ENCODE results near the gene RBM28.

The RBM28 gene

DNA sequence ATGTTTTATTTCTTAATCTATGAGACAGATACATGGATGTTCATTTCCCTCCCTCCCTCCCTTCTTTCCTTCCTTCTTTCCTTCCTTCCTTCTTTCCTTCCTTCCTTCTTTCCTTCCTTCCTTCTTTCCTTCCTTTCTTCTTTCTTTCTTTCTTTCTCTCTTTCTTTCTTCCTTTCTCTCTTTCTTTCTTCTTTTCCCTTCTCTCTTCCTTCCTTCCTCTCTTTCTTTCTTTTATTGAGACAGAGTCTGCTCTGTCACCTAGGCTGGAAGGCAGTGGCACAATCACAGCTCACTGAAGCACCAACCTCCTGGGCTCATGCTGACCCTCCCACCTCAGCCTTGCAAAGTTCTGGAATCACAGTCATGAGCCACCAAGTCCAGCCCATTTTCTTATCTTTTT, 23.3 kb upstream of the RBM28 start:
- no peak for DNase-seq

DNA sequence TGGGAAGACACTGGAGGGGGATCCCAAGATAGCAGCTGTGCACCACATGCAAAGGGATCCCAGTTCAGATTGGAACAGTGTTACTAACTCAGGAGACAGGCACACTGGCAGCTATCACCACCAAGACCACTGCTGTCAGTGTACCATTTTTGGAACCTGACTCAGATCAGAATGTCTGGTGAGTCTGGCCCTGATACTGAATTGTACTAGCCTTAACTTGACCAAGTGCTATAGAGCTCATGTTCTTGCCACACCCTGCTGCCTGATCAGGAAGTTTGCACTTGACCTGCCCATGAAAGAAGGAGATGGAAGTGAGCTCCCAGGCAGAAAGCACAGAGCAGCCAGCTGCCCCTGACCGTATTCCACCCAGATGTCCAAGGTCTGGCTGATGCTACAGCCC, 22.6 kb upstream of the RBM28 start:
- no peak for DNase-seq

DNA sequence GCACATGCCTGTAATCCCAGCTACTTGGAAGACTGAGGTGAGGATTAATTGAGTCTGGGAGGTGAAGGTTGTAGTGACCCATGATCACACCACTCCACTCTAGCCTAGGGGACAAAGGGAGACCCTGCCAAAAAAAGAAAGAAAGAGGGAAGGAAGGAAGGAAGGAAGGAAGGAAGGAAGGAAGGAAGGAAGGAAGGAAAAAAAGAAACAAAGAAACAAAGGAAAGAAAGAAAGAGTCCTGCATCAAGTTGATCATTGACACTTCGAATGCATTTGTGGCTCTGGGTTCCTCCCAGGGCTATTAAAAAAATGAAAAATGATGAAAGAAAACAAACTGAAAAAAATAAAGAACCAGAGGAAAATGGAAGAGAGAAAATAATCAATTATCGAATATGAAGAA, 21.7 kb upstream of the RBM28 start:
- no peak for DNase-seq

DNA sequence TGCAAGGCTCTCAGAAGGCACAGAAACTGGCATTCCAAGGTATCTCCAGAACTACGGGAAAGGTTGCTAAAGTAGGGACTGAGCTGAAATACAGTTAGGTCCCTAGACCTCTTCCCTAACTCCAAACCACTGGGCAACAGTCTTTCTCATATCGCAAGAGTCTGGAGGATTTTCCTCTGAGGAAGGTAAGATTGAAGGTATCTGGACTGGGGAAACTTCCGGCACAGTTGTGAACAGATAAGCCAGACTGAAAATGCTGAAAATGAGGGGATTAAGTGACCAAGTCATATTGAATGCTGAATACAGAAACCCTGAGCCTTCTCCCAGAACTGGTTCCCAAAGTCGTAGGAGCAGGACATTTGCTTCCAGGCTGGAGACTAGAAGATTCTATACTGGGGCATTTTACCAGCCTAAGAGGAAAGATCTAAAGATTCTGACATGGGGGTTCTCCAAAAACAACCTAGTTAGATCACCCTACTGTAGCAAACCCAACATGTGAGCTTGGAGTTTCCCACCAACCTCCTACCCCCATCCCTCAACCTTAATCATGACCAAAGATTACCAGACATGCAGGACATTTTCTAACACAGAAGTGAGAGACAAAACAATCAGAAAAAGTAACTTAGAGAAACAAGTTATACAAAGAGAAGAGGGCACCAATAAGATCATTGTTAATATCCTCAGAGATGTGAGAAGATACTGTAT, 20.6 kb upstream of the RBM28 start:
- DNase-seq: no peak

DNA sequence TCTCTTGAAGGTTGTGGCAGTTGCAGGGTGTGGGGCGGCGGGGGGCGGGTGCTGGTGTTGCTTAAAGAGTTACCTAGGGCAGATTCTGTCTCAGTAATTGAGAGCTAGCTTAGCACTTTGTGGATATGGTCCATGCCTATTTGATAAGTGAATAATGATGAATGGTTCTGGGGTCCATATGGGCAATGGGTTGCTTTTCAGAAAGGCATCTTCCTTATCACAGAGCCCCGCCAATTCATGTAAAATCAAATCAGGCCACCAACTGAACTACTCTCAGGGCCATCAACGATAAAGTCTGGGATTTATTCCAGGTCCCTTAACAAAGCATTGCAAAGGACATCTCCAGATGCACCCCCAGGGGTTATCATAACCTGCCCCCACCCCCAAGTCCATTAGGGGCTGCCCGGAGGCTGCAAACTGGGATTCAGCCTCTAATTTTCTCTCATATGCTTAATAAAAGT, 19.6 kb upstream of the RBM28 start:
- DNase-seq: no peak

DNA sequence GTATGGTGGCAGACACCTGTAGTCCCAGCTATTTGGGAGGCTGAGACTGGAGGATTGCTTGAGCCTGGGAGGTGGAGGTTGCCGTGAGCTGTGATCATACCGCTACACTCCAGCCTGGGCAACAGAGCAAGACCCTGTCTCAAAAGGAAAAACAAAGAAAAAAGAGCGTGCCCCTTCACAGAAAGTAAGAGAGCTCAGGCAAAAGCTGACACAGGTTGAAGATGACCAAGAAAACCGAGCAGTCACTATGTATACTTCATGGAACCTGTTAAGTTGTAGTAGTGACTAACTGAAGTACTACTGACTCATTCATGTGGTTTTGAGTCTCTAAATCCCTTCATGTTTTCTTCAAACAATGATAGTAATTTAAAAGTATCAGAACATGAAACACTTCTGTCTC, 19.0 kb upstream of the RBM28 start:
- no peak for DNase-seq

DNA sequence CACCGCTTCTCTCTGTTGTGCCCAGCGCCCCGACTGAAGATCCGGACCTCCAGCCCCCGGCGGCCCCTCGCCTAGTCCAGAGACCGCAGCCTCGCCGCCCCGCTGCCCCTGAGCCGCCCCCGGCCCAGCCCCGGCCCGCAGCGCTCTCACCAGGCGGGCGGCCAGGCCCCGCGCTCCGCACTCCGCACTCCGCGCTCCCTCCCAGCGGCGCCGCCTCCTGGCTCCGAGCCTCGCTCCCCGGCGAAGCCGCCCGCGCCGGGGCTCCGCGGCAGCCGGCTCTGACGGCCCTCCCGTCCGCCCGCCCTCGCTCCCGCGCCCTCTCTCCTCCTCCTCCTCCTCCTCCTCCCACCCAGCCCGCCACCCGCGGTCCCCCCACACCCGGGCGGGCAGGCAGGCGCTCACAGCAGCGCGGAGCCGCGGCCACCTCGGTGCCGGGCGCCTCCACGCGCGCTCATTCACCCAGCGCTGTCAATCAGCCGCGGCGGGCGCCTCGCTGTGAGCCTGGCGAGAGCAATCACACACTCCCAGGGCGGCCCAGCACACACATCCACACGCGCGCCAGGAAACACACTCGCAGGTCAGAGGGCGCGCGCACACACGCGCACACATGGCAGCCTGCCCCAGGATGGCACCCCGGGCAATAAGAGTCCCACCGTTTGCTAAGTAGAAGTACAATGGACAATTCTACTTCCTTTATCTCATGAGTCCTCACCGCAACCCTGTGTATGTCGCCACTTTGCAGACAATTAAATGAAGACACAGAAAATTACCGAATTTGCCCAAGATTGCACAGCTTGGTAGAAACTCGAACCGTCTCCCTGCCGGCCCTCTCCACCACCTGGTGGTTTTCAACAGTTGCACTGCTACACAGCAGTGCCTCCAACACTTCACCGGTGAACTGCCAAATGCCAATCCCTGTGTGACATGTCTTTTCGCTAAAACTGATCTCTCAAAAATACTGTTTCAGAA, 18.0 kb upstream of the RBM28 start, which contains the start of gene PRRT4:
TSS of gene PRRT4 (minus strand) at position 280 of the 969 bp plus-strand sequence.
- DNase-seq: peak; percentile 48

DNA sequence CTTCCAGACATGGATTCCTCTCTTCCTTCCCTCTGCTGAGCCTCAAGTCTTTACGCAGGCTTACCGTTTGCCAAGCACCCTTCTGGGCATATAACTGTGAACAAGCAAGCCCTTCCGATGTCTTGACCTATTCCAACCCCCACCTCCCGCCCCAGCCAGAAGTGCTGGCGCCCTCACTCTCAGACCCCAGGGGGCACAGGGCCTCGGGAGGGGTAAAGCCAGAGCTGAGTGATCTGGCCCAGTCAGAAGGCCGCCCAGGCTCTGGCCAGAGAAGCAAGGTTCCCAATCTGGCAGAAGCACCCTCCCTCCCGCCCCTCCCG, 16.6 kb upstream of the RBM28 start:
- no peak for DNase-seq

DNA sequence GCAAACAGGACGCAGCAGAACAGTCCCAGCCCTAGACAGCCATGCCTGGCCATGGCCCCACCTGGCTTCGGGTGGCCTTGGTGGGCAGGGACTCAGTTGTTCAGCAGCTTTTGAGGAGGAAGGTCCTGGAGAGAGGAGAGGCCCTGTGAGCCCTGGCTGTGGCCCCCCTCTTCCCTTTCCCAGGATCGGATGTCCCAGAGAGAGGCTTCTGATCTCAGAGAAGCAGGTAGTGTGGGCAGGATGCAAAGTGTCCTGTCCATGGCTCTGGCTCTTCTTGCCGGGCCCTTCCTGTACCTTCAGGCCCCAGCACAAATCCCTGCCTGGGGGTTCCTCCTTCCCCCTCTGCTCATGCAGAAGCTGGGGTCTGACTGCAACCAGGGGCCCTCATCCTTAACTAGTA, 16.2 kb upstream of the RBM28 start:
- no peak for DNase-seq

DNA sequence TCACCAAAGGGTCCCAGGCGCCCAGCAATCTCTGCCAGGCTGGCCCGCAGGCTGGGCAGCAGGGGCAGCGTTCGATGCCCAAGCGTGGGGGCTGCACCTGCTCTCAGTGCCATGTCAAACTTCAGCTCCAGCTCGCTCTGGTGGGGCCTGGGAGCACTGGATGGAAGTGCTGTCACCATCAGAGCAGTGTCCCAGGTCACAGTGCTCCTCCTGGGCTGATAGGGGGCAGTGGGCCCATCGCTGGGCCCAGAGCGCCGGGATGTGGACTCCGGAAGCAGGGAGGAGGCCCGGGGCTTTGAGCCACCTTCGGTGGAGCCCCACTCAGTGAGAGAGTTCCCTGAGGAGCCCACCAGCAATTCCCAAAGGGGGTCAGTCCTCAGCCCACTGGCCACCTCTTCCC, 15.6 kb upstream of the RBM28 start:
- DNase-seq: no peak

DNA sequence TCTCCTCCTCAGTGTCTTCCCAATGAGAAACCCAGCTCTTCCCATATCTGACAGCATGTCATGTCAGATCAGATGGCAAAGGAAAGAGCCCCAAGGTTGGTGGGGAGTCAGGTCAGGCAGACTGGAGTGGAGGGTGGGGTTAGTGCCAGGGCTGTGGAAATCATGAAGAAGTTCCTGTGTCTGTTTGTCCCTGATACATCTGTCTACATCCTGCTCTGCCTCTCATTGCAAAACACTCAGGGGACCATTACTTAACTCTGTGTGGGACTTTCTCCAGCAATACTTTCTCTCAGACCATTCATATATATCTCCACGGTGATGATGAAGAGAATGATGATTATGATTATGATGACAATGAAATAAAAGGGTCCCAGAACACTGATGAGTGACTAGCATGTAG, 14.5 kb upstream of the RBM28 start:
- no peak for DNase-seq

DNA sequence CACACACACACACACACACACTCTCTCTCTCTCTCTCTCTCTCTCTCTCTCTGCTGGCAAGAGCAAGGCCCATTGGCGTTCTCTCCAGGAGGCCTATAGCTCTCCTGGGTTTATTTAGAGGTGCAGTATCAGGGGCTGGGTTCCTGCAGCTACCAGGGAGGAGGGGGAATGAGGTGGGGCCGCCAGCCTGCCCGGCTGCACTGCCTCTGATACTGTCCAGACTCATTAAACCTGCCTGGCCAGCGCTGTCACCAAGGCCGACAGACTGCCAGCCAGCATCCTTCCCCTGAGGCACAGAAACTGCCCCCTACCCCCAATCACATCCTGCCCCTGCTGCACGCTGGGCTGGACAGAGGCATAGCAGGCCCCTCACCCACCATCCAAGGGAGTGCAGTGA, 13.5 kb upstream of the RBM28 start:
- DNase-seq: no peak

DNA sequence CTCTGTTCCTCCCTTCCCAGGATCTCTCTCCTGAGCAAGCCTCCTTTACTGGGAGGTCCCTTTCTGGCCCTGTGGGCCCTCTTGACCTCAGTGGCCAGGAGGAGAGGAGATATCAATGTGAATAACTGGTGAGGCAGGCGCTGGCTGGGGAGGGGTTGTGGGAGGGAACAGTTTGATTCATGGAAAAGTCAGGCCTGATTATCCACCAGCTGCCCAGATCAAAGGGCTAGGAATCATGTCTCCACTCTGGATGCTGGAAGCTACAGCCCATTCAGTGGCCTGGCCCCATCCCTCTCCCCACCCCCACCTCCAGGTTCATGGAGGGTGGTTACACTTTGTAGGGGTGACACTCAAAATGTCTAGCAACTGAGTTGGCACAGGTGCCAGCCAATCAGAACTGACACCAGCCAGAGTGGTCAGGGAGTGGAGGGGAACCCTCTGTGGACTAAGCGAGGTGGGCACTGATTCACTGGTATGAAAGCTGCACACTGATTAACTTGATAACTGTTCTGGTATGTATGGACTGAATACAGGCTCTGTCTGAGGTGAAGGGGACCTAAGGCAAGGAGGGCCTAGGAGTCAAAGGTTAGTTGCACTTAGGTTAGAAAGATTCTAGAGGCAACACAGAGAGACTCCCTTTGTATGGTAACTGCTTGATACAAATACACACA, 13.0 kb upstream of the RBM28 start:
- no peak for DNase-seq

DNA sequence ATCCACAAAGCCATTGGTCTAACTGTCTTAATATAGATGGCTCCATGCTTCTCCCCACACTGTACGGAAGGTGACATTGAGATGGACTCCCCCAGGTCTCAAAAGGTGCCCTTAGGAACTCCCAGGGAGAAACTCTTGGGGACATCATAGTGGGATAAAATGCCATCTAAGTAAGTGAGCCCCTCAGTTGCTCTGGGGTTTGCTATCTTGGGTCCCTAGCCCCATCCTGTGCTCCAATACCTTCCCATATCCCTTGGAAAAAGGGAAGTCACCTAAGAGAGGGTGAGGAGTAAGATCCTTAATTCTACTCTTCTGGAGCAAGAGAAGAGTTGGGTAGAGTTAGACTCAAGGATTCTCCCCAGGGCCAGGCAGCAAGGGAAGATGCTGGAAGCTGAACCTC, 9.9 kb upstream of the RBM28 start:
- DNase-seq: no peak

DNA sequence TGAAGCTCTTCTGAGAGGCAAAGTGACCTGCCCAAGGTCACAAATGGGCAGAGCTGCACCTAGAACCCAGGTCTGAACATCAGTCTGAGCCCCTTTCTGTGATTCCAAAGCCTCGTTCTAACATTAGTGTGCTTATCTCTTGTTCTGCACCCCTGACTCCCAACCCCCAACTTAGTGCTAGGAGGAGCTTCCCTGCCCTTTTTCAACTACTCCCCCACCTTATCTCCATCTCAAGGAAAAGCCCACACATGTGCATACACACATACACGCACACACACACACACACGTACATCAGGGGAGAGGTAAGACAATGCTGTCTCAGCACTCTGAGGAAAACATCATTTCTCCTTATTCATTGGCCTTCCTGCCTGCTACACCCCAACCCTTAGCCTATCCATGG, 9.5 kb upstream of the RBM28 start:
- no peak for DNase-seq

DNA sequence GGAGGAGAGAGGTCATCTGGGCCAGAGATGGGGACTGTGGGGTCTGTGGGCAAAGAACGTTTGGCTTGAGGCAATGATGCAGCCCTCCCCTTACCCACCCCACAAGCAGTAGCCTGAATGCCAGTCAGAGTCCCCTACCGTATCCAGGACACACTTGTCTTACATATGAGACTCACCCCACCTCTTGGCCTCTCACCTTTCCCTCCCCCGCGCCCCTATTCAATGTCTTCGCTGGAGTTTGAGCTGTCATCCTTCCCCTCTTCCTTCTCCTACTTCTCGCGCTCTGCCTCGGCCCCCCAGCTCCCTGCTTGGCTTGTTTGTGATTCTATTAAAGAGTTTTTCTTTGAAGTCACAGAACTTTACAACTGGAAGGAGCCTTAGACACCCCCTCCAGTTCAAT, 8.9 kb upstream of the RBM28 start:
- no peak for DNase-seq

DNA sequence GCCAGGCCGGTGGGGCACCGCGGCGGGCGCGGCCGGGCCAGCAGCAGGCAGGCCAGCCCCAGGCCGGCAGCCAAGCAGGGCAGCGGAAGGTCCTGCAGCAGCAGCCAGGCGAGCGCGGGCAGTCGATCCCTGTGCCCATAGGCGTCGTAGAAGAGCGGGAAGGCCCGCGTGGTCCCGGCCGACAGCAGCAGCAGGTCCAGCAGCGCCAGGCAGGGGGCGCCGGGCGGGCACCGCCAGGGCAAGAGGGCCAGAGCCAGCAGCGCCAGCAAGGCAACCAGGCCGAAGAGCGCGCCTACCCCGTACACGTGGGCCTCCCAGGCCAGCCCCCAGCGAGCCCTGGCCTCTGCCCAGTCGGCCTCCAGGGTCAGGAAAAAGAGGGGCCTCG, 8.4 kb upstream of the RBM28 start:
- DNase-seq: no peak

DNA sequence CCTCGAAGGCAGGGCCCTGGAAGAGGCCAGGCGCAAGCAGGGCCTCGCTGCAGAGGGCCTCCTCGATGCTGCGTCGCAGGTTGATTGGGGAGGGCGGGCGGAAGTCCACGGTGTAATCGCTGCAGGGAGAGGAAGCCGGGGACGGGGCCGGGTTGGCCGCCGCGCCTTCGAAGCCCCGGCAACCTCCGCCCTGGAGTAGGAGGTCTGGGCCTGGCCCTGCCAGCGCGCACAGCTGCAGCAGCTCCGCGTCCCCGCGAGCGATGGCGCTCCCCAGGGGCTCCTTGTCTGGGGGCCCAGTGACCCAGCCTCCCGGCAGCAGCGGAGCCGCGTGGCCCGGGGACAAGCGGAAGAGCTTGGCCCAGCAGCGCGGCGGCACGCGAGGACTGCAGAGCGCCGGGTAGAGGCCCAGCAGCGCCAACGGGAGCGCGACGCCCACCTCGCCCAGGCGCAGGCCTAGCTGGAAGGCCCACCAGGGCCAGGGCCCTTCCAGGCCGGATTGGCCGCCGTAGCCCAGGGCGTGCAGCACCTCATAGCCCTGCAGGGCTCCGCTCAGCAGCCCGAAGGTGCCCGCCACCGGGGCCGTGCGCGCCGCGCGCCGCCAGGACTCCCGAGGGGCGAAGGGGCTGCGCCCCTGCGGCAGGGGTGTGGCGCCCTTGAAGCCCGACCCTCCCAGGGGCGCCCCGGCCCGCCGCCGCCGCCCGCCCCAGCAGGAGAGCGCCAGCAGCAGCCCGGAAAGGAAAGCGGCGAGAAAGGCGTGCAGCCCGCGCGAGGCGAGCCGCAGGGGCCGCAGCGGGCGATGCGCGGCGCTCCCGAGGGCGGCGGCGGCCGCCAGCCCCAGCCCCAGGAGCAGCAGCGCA, 7.8 kb upstream of the RBM28 start:
- no peak for DNase-seq

DNA sequence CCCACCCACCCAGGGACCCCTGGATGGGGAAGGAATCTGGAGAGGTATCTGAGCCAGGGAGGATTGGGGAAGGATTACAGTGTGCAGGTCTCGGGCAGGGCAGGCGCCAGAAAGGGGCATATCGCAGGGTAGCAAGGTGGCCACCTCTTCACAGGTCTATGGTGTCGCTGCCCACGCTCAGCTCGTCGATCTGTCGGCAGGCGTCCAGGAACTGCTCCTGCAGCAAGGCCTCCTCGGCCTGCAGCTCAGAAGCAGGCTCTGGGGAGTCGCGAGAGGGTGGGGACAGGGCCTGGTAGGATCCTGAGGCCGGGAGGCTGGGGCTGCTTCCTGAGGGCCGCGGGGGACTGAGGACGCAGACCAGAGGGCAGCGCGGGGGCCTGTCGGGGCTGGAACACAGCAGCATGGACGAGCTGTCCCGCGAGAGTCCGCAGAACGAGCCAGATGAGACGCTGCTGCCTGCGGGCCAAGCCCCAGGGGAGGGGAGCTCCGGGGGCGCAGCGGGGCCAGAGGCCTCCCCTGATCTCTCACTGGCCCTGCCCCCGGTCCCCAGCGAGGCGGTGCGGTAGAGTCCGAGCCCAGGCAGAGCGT, 7.1 kb upstream of the RBM28 start:
- no peak for DNase-seq

DNA sequence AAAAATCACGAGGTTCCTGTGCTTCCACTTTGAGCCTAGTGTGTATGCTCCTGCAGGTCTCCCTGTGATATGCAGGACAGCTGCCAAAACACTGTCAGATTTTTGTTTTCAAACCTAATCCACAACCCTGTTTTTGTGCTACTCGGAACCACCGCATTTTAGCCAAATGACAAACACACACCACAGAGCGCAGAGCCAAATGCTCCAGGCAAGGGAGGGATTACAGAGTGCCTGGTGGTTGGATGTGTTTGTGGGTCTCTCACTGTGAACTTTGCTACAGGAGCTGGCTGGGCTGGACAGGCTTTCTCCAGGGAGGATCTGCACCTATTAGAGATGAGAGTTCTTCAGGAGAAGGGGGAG, 5.7 kb upstream of the RBM28 start:
- DNase-seq: no peak

DNA sequence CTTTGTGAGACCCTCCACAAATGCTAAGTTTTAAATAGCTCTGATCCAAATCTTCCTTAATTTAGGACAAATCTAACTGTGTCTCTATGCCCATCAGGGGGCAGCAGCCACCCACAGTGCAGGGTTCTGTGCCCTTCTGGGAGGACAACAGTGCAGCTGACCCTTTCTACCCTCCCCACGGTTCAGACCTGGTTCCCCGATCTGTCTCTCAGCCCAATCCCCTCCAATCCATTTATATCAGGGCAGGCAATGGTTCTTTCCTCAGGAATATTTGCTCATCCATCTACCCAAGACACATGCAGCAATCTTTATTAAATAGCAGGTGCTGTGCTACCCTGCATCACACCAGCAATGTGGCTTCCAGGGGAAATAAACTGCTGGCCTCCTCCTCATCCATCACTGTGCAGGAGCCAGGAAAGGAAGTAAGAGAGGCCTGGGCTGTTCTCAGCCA, 4.0 kb upstream of the RBM28 start:
- DNase-seq: peak; percentile 45

DNA sequence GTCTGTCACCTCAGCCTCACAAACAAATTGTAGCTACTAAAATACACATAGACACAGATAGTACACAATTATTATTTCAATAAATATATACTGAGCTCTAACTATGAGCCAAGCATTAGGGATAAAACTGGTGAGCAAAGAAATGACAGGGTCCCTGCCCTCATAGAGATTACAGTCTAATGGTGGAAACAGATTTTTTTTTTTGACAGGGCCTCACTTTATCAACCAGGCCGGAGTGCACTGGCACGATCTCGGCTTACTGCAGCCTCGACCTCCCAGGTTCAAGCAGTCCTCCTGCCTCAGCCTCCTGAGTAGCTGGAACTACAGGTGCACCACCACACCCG, 695 bp upstream of the RBM28 start:
- no peak for DNase-seq

DNA sequence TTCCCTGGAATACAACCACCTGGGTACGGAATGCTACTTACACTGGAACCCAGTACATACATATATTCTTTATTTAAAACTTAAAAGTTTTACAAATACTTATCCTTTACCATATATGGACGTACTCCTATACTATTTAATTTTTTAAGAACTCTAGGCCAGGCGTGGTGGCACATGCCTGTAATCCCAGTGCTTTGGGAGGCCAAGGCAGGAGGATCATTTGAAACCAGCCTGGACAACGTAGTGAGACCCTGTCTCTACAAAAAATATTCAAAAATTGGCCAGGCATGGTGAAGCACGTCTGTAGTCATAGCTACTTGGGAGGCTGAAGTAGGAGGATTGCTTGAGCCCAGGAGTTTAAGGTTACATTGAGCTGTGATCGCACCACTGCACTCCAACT, 2.0 kb downstream of the RBM28 start:
- no peak for DNase-seq
